ENCODE measurements around the gene PIGR. TPM values are rescaled to one million over a fixed set of nuclear protein-coding genes. Genes with fewer than 3 reads are reported as not detected.
A peak's percentile ranks its signal among the peaks of the same experiment; 100 is the strongest.

The PIGR gene
- total and polyA plus RNA-seq, 2 of the 8 experiments (the other 6 are each of a cell fraction or from before 2014, with no cell fraction given): not detected

- POLR2A ChIA-PET (ENCODE audit: partially characterized antibody): no interaction called here
- TF ChIP-seq KDM5A (IDR thresholded peaks at IDR 0.05; ENCODE audit: low read length): 0 out of 2 replicates have a peak, but pooled peaks have one; percentile 24
- no peak for TF ChIP-seq MAX (IDR thresholded peaks at IDR 0.05)
- peak; percentile 49 to 86 (median 76) for TF ChIP-seq CTCF (IDR thresholded peaks at IDR 0.05; ENCODE audit: control extremely low read depth in 1 of 3, insufficient read depth in 1 of 3, low read depth in 1 of 3, low read length in 3 of 3)
- no peak for TF ChIP-seq EZH2 (IDR thresholded peaks at IDR 0.05; ENCODE audit: low read depth, low read length, severe bottlenecking)
- no peak for TF ChIP-seq CREB1 (IDR thresholded peaks at IDR 0.05)
- TF ChIP-seq RAD21 (IDR thresholded peaks at IDR 0.05 in 1 of 2, conservative IDR thresholded peaks at IDR 0.05 in 1 of 2; ENCODE audit: low read depth in 2 of 2, low read length in 2 of 2): peak; percentile 88 to 92
- no peaks in the 10 kb centered on the region for H3K79me2 ChIP-seq (ENCODE audit: control insufficient read depth in 1 of 2, insufficient read depth in 2 of 2, low read length in 2 of 2)
- no peaks in the 10 kb centered on the region; the same call in 1 of the 2 replicates for H3K23me2 ChIP-seq (ENCODE audit: low read depth, low read length)
- H3K9me3 ChIP-seq (ENCODE audit: insufficient read depth in 2 of 2, low read depth in 1 of 2, low read length in 1 of 2): no peaks in the 10 kb centered on the region
- H3K4me3 ChIP-seq (ENCODE audit: extremely low read depth in 1 of 4, insufficient read depth in 2 of 4, low read depth in 3 of 4, low read length in 4 of 4): no peak overlapping the region
- no peak overlapping the region for H2AK5ac ChIP-seq (ENCODE audit: low read depth, low read length)
- WGBS, 2 experiments (ENCODE audit: extremely low coverage in 1 of 2, insufficient coverage in 1 of 2, insufficient read length in 1 of 2, insufficient replicate concordance in 2 of 2, low coverage in 1 of 2, low lambda C conversion rate in 2 of 2, missing lambda C conversion rate in 1 of 2): 48% methylated on average over 4 of the region's 4 CpGs; no CpG with 5 or more reads in 1 of the 2 experiments
- no peaks in the 10 kb centered on the region for H3K79me1 ChIP-seq (ENCODE audit: low read depth, low read length)
- FAIRE-seq (no peak), DNase-seq (ENCODE audit: low read depth in 1 of 2, low spot score in 2 of 2) (peak in 1 of 2 experiments; percentile 65)
- H4K20me1 ChIP-seq (replicated peaks in 1 of 2; ENCODE audit: control insufficient read depth in 1 of 2, insufficient read depth in 2 of 2, low read length in 2 of 2): no peaks in the 10 kb centered on the region
- no peak overlapping the region for H4K8ac ChIP-seq (ENCODE audit: extremely low read depth, insufficient read depth, low read length)
- no peak overlapping the region for H2BK12ac ChIP-seq (ENCODE audit: low read depth, low read length)
- H3K4me1 ChIP-seq (replicated peaks in 1 of 4; ENCODE audit: control insufficient read depth in 3 of 4, insufficient read depth in 4 of 4, low read length in 3 of 4): peaks cover 4 to 15% (median 8%) of the 10 kb centered on the region in 4 experiments
- H3K23ac ChIP-seq (ENCODE audit: insufficient read length): no peak overlapping the region
- no peak overlapping the region for H2BK5ac ChIP-seq (ENCODE audit: low read depth, low read length)
- H3K27me3 ChIP-seq (replicated peaks in 1 of 4; ENCODE audit: control insufficient read depth in 3 of 4, extremely low read depth in 1 of 4, insufficient read depth in 3 of 4, low read length in 3 of 4): no peaks in the 10 kb centered on the region; a peak in 1 of 7 replicates
- H2BK120ac ChIP-seq (replicated peaks; ENCODE audit: low read depth, low read length): no peak overlapping the region
- no peak overlapping the region for H3K14ac ChIP-seq (ENCODE audit: insufficient read length)
- no peak overlapping the region for H4K5ac ChIP-seq (ENCODE audit: insufficient read length, low read depth, low read length)
- no peak overlapping the region for H4K91ac ChIP-seq (replicated peaks; ENCODE audit: insufficient read length, low read length)
- CTCF ChIA-PET (ENCODE audit: partially characterized antibody): interaction anchor here (0.6 to 8.9 kb wide), 64 partner anchors 9 to 957 kb away, joined by 3 to 188 read pairs (median 4); partner anchors contain the start of genes FCAMR, FCMR, IL20 and IL24
- H2BK15ac ChIP-seq (ENCODE audit: low read length): no peak overlapping the region
- no peaks in the 10 kb centered on the region for H3K36me3 ChIP-seq (ENCODE audit: control insufficient read depth in 2 of 4, insufficient read depth in 4 of 4, low read length in 3 of 4)
- H2AFZ ChIP-seq (ENCODE audit: low read length): no peak overlapping the region
- H2BK20ac ChIP-seq (ENCODE audit: low read length): no peak overlapping the region
- no peak overlapping the region for H3K27ac ChIP-seq (ENCODE audit: low read depth, low read length)
- H3K4ac ChIP-seq (replicated peaks; ENCODE audit: insufficient read length, low read depth, low read length): no peak overlapping the region
- H3K4me2 ChIP-seq (ENCODE audit: insufficient read depth in 1 of 2, low read depth in 2 of 2, low read length in 2 of 2): no peak overlapping the region
- H3K56ac ChIP-seq (replicated peaks; ENCODE audit: insufficient read length, low read depth, low read length): no peak overlapping the region
- H3K18ac ChIP-seq (ENCODE audit: extremely low read depth, low read length): no peak overlapping the region
- no peak overlapping the region for H3K9ac ChIP-seq (replicated peaks in 1 of 4; ENCODE audit: extremely low read depth in 1 of 4, low read depth in 3 of 4, low read length in 3 of 4)
These were observed 36.0 kb upstream of the PIGR start for GRCh38 chr1:206982216-206982615.
